ENCODE data around the gene SLC38A1. TPM values are rescaled to one million over a fixed set of nuclear protein-coding genes. Genes with fewer than 3 reads are reported as not detected.

The SLC38A1 gene
- polyA plus RNA-seq, 1 of the 3 experiments (the other 2 are of a cell fraction) = 20.7 TPM

DNA sequence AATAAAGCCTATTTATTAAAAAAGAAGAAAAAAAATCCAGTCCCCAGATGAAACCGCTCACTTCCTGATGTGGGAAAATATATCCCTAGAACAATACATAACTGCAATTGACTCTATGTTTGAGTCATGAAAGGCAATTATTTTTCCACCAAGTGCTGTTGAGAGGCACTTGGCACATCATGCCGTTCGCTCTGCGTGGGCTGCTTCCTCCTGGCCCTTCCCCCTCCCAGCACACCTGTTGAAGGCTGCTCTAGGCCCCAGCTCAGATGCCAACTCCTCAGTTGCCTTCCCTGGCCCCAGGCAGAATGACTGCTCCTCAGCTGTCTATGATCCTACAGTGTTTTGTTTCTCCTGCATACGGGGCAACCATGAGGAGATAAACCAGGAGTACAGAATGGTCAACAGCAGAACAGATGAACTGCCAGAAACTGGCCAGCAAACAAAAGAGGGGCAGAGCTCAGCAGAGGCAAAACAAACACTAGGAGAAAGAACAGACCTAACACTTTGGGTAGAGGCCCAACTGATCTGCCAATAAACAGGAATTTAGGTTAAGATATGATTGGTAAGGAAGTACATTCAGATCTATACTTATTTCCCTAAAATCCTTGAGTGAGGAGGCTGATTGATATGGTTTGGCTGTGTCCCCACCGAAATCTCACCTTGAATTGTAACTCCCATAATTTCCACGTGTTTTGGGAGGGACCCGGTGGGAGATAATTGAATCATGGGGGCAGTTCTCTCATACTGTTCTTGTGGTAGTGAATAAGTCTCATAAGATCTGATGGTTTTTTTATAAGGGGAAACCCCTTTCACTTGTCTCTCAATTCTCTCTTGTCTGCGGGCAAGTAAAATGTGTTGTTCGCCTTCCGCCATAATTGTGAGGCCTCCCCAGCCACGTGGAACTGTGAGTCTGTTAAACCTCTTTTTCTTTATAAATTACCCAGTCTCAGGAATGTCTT lies 58.6 kb downstream of the SLC38A1 start:
- DNase-seq = no peak
- WGBS (ENCODE audit: low lambda C conversion rate) = 92% methylated on average over 12 of the region's 12 CpGs
- H3K4me1 ChIP-seq (ENCODE audit: control insufficient read depth in 1 of 2, insufficient read depth in 2 of 2, low read depth in 1 of 2, low read length in 1 of 2) = peaks cover 6% of the 10 kb centered on the region in 2 experiments; a peak in 3 of 4 replicates
- TF ChIP-seq FOSL2 (IDR thresholded peaks at IDR 0.05; ENCODE audit: borderline replicate concordance, low read depth) (no peak), RAD21 (IDR thresholded peaks at IDR 0.05; ENCODE audit: low read length) (no peak), FOXM1 (IDR thresholded peaks at IDR 0.05; ENCODE audit: low read depth) (no peak)
- CTCF ChIA-PET = no interaction called here
- H2AFZ ChIP-seq (ENCODE audit: low read depth) = no peak overlapping the region
- H3K9ac ChIP-seq = no peak overlapping the region
- H3K4me2 ChIP-seq = no peak overlapping the region
- H3K4me3 ChIP-seq (ENCODE audit: low read depth in 2 of 2, low read length in 1 of 2) = no peak overlapping the region
- no peaks in the 10 kb centered on the region for H3K27me3 ChIP-seq (ENCODE audit: insufficient read depth)
- H3K9me2 ChIP-seq = no peaks in the 10 kb centered on the region
- POLR2A ChIA-PET = no interaction called here
- H3K27ac ChIP-seq (ENCODE audit: low read depth in 2 of 2, low read length in 1 of 2) = peak overlapping the region in 1 of 2 experiments; percentile 36; a peak in 1 of 4 replicates
- H3K79me2 ChIP-seq (ENCODE audit: insufficient read depth) = no peaks in the 10 kb centered on the region
- no peaks in the 10 kb centered on the region for H3K9me3 ChIP-seq
- H4K20me1 ChIP-seq (ENCODE audit: insufficient read depth) = no peaks in the 10 kb centered on the region
- no peaks in the 10 kb centered on the region for H3F3A ChIP-seq (replicated peaks; ENCODE audit: insufficient read depth)
- H3K36me3 ChIP-seq (replicated peaks in 1 of 2; ENCODE audit: control insufficient read depth in 1 of 2, insufficient read depth in 2 of 2, low read length in 1 of 2) = peaks cover 54 to 72% of the 10 kb centered on the region in 2 experiments

DNA sequence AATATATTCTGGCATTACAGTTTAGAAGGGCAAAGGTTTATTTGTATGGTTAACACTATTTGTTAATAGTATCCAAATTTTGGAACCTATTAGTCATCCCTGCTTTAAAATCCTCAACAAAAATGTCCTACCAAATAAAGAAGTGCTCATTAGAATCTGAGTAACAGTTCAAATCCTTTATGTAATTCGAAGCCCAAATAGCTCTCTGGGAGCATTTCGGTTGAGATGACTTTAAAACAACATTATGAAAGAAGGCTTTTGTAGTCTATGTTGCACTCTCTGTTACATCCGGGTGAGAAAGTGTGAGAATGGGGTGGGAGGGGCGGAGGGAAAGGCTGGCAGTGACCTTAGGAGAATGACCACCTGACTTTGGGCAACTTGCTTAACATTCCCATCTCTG lies 59.7 kb downstream of the SLC38A1 start:
- Histone ChIP-seq H3K4me3 (ENCODE audit: low read depth in 2 of 2, low read length in 1 of 2) (no peak overlapping the region), H3K9me3 (no peaks in the 10 kb centered on the region), H3K36me3 (replicated peaks in 1 of 2; ENCODE audit: control insufficient read depth in 1 of 2, insufficient read depth in 2 of 2, low read length in 1 of 2) (peaks cover 65 to 78% of the 10 kb centered on the region in 2 experiments), H3F3A (replicated peaks; ENCODE audit: insufficient read depth) (no peaks in the 10 kb centered on the region), H3K27ac (ENCODE audit: low read depth in 2 of 2, low read length in 1 of 2) (no peak overlapping the region), H3K27me3 (ENCODE audit: insufficient read depth) (no peaks in the 10 kb centered on the region), H3K9ac (no peak overlapping the region), H3K4me2 (no peak overlapping the region), H2AFZ (ENCODE audit: low read depth) (no peak overlapping the region), H4K20me1 (ENCODE audit: insufficient read depth) (no peaks in the 10 kb centered on the region), H3K4me1 (ENCODE audit: control insufficient read depth in 1 of 2, insufficient read depth in 2 of 2, low read depth in 1 of 2, low read length in 1 of 2) (peaks cover 6% of the 10 kb centered on the region in 2 experiments; a peak in 3 of 4 replicates), H3K9me2 (no peaks in the 10 kb centered on the region), H3K79me2 (ENCODE audit: insufficient read depth) (no peaks in the 10 kb centered on the region)
- TF ChIP-seq, protein P1, sequence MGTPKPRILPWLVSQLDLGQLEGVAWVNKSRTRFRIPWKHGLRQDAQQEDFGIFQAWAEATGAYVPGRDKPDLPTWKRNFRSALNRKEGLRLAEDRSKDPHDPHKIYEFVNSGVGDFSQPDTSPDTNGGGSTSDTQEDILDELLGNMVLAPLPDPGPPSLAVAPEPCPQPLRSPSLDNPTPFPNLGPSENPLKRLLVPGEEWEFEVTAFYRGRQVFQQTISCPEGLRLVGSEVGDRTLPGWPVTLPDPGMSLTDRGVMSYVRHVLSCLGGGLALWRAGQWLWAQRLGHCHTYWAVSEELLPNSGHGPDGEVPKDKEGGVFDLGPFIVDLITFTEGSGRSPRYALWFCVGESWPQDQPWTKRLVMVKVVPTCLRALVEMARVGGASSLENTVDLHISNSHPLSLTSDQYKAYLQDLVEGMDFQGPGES (IDR thresholded peaks at IDR 0.05; ENCODE audit: low read depth, low read length) = no peak
- TF ChIP-seq ELF1 (IDR thresholded peaks at IDR 0.05) (no peak), YY1 (IDR thresholded peaks at IDR 0.05; ENCODE audit: low read depth) (no peak), CHD2 (IDR thresholded peaks at IDR 0.05; ENCODE audit: low read length, partially characterized antibody) (no peak), TCF12 (IDR thresholded peaks at IDR 0.05) (no peak), POLR2AphosphoS5 (IDR thresholded peaks at IDR 0.05; ENCODE audit: low read depth, low read length) (no peak), EZH2phosphoT487 (IDR thresholded peaks at IDR 0.05; ENCODE audit: borderline replicate concordance, low read depth) (no peak), NFIC (IDR thresholded peaks at IDR 0.05; ENCODE audit: borderline replicate concordance) (no peak), NRF1 (IDR thresholded peaks at IDR 0.05; ENCODE audit: low read depth, low read length) (no peak), MXI1 (IDR thresholded peaks at IDR 0.05; ENCODE audit: low read depth, low read length) (no peak)
- TF ChIP-seq, protein P2, sequence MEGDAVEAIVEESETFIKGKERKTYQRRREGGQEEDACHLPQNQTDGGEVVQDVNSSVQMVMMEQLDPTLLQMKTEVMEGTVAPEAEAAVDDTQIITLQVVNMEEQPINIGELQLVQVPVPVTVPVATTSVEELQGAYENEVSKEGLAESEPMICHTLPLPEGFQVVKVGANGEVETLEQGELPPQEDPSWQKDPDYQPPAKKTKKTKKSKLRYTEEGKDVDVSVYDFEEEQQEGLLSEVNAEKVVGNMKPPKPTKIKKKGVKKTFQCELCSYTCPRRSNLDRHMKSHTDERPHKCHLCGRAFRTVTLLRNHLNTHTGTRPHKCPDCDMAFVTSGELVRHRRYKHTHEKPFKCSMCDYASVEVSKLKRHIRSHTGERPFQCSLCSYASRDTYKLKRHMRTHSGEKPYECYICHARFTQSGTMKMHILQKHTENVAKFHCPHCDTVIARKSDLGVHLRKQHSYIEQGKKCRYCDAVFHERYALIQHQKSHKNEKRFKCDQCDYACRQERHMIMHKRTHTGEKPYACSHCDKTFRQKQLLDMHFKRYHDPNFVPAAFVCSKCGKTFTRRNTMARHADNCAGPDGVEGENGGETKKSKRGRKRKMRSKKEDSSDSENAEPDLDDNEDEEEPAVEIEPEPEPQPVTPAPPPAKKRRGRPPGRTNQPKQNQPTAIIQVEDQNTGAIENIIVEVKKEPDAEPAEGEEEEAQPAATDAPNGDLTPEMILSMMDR (IDR thresholded peaks at IDR 0.05) = no peak
- TF ChIP-seq, protein P3, sequence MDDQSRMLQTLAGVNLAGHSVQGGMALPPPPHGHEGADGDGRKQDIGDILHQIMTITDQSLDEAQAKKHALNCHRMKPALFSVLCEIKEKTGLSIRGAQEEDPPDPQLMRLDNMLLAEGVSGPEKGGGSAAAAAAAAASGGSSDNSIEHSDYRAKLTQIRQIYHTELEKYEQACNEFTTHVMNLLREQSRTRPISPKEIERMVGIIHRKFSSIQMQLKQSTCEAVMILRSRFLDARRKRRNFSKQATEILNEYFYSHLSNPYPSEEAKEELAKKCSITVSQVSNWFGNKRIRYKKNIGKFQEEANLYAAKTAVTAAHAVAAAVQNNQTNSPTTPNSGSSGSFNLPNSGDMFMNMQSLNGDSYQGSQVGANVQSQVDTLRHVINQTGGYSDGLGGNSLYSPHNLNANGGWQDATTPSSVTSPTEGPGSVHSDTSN (IDR thresholded peaks at IDR 0.05) = no peak
- ChIA-PET CTCF (interaction anchor here (0.9 to 1.0 kb wide), 2 partner anchors 48 to 55 kb away, joined by 3 to 4 read pairs; no protein-coding TSS in a partner anchor), POLR2A (no interaction called here)
- 93% methylated on average over 4 of the region's 4 CpGs for WGBS (ENCODE audit: low lambda C conversion rate)
- DNase-seq = no peak

Measured in SK-N-SH (cell line).